Hematopoietic multipotent progenitor cell (in vitro differentiated cells): ENCODE data around the gene PEG3. TPM values are rescaled to one million over a fixed set of nuclear protein-coding genes. Genes with fewer than 3 reads are reported as not detected.
A peak's percentile ranks its signal among the peaks of the same experiment; 100 is the strongest.
"Not testable (repeated sequence)": the region's sequence is repeated elsewhere in the genome, so short reads cannot be mapped to it uniquely, and the experiment has no call there.

ENCODE experiments used
- DNase-seq, 3 donors: peaks; one replicate each; pipeline ENCODE4 v3.0.0-alpha.2; 2011 to 2015; ENCODE audit warnings: low read depth in 2 of 3, low spot score in 2 of 3
- total RNA-seq: library from RNA; depleted of rRNA; stranded (reverse); fragments of >200 nt; gene quantifications from one replicate; pipeline ENCODE4 v1.2.3, GENCODE V29; 2012

The PEG3 gene
- total RNA-seq, result 1.1 TPM

- peak in 2 of 3 donors; percentile 22 to 58 for DNase-seq
Observed at GRCh38 chr19:56840451-56841192, at the start of gene PEG3, which contains the start of gene ZIM2. PEG3 (minus strand) TSS chr19:56840726; CDS start chr19:56824655, 16,071 bp downstream. ZIM2 (minus strand) TSS chr19:56840726; CDS start chr19:56824277, 16,449 bp downstream.

- DNase-seq, result no peak
Observed at GRCh38 chr19:56885173-56885985, 44.9 kb upstream of the PEG3 start.

- no peak for DNase-seq
Observed at GRCh38 chr19:56884441-56884840, 43.9 kb upstream of the PEG3 start.

- no peak for DNase-seq
Observed at GRCh38 chr19:56880592-56881190, 40.2 kb upstream of the PEG3 start.

GRCh38 chr19:56877069-56877715 lies 36.7 kb upstream of the PEG3 start:
- DNase-seq, result no peak

GRCh38 chr19:56875717-56876116 lies 35.2 kb upstream of the PEG3 start:
- no peak for DNase-seq

GRCh38 chr19:56874530-56874929 lies 34.0 kb upstream of the PEG3 start:
- DNase-seq, result no peak

- DNase-seq, result no peak
Observed at GRCh38 chr19:56873493-56873892, 33.0 kb upstream of the PEG3 start.

- DNase-seq, result no peak
Observed at GRCh38 chr19:56869886-56870285, 29.4 kb upstream of the PEG3 start.

- no peak for DNase-seq
Observed at GRCh38 chr19:56868446-56868845, 27.9 kb upstream of the PEG3 start.

GRCh38 chr19:56866538-56866937 lies 26.0 kb upstream of the PEG3 start:
- no peak for DNase-seq

GRCh38 chr19:56864443-56865125 lies 24.1 kb upstream of the PEG3 start:
- no peak for DNase-seq

GRCh38 chr19:56862741-56863140 lies 22.2 kb upstream of the PEG3 start:
- no peak for DNase-seq

- not testable (repeated sequence) for DNase-seq
Observed at GRCh38 chr19:56860409-56860808, 19.9 kb upstream of the PEG3 start.

GRCh38 chr19:56858026-56858425 lies 17.5 kb upstream of the PEG3 start:
- no peak for DNase-seq

GRCh38 chr19:56856822-56857221 lies 16.3 kb upstream of the PEG3 start:
- no peak for DNase-seq

GRCh38 chr19:56852361-56852760 lies 11.8 kb upstream of the PEG3 start:
- not testable (repeated sequence) for DNase-seq

GRCh38 chr19:56848166-56848565 lies 7.6 kb upstream of the PEG3 start:
- DNase-seq, result no peak

- no peak for DNase-seq
Observed at GRCh38 chr19:56842412-56842811, 1.9 kb upstream of the PEG3 start.

GRCh38 chr19:56841193-56841543 lies 642 bp upstream of the PEG3 start:
- no peak for DNase-seq
